IMR-90 (cell line): ENCODE measurements around the gene CHN1. TPM values are rescaled to one million over a fixed set of nuclear protein-coding genes. Genes with fewer than 3 reads are reported as not detected.

Experiments used
- ATAC-seq: fragments of 200-7000 bp; cut with Tn5 transposase; 2 replicates; pipeline ENCODE4 v1.9.1; 2020; ENCODE audit warnings: low read depth, mild to moderate bottlenecking, moderate library complexity
- BruUV-seq: library from RNA; stranded (reverse); fragments of 400-500 nt; replicated peaks from 2 replicates; lab custom pipeline; 2021; lab: Mats Ljungman, UMichigan
- CTCF ChIA-PET: fragments of 300-600 bp; formaldehyde crosslinking; extraction: SDS; loops from one replicate; lab custom pipeline; 2021; ENCODE audit warnings: antibody characterized with exemption; lab: Yijun Ruan, JAX
- POLR2A ChIA-PET: fragments of 300-600 bp; sonication (Branson Sonifier 250); formaldehyde crosslinking; loops from one replicate; lab custom pipeline; 2022; ENCODE audit warnings: antibody characterized with exemption; ENCODE audit not compliant: unreplicated experiment; lab: Charles Lee
- DNase-seq: peaks from one replicate; pipeline ENCODE4 v3.0.0; 2013
- H2AFZ ChIP-seq: replicated peaks from 2 replicates; pipeline ENCODE3; 2013; ENCODE audit warnings: low read length, mild to moderate bottlenecking; ENCODE audit not compliant: poor library complexity
- H2AK5ac ChIP-seq: 2 replicates; pipeline ENCODE4 v1.6.1; 2013; ENCODE audit warnings: low read depth, low read length, inconsistent platforms
- H2AK9ac ChIP-seq: replicated peaks from 2 replicates; pipeline ENCODE3; 2013; ENCODE audit warnings: mild to moderate bottlenecking, low read depth, low read length, moderate library complexity; ENCODE audit not compliant: poor library complexity
- H2BK120ac ChIP-seq: 2 replicates; pipeline ENCODE4 v1.6.1; 2013; ENCODE audit warnings: low read depth, low read length, inconsistent platforms
- H2BK15ac ChIP-seq: 3 replicates; pipeline ENCODE4 v1.6.1; 2013; ENCODE audit warnings: low read depth, low read length, inconsistent platforms
- H2BK20ac ChIP-seq: 2 replicates; pipeline ENCODE4 v1.6.1; 2013; ENCODE audit warnings: low read depth, mild to moderate bottlenecking, inconsistent platforms, low read length, moderate library complexity
- H2BK5ac ChIP-seq: 2 replicates; pipeline ENCODE4 v1.6.1; 2013; ENCODE audit warnings: mild to moderate bottlenecking, low read depth, low read length, inconsistent platforms; ENCODE audit not compliant: poor library complexity, severe bottlenecking
- H3K14ac ChIP-seq: replicated peaks from 2 replicates; pipeline ENCODE4 v1.6.1; 2013; ENCODE audit warnings: low read depth, low read length, inconsistent platforms
- H3K18ac ChIP-seq: 2 replicates; pipeline ENCODE4 v1.6.1; 2013; ENCODE audit warnings: low read depth, low read length, control low read depth
- H3K23ac ChIP-seq: 2 replicates; pipeline ENCODE4 v1.6.1; 2013; ENCODE audit warnings: low read depth, low read length, inconsistent platforms
- H3K27ac ChIP-seq: 2 replicates; pipeline ENCODE4 v1.5.1; 2013; ENCODE audit warnings: mild to moderate bottlenecking, control low read depth, low read length; ENCODE audit not compliant: insufficient read depth
- H3K27me3 ChIP-seq: 2 replicates; pipeline ENCODE4 v1.6.1; 2013; ENCODE audit warnings: low read length; ENCODE audit not compliant: control insufficient read depth, insufficient read depth
- H3K36me3 ChIP-seq: 2 replicates; pipeline ENCODE4 v1.6.1; 2013; ENCODE audit warnings: low read length, mixed read lengths; ENCODE audit not compliant: control insufficient read depth, insufficient read depth
- H3K4ac ChIP-seq: 2 replicates; pipeline ENCODE4 v1.6.1; 2013; ENCODE audit warnings: low read depth, low read length, inconsistent platforms
- H3K4me1 ChIP-seq: 2 replicates; pipeline ENCODE4 v1.6.1; 2013; ENCODE audit warnings: low read length, mixed read lengths; ENCODE audit not compliant: control insufficient read depth, insufficient read depth
- H3K4me2 ChIP-seq: 2 replicates; pipeline ENCODE4 v1.6.1; 2013; ENCODE audit warnings: low read depth, mild to moderate bottlenecking, control low read depth, low read length, moderate library complexity
- H3K4me3 ChIP-seq: 2 replicates; pipeline ENCODE4 v1.5.1; 2013; ENCODE audit warnings: low read depth, mild to moderate bottlenecking, control low read depth, low read length, moderate library complexity; ENCODE audit not compliant: insufficient read depth
- H3K56ac ChIP-seq: 2 replicates; pipeline ENCODE4 v1.6.1; 2013; ENCODE audit warnings: low read length, inconsistent platforms; ENCODE audit not compliant: insufficient read depth; ENCODE audit errors: extremely low read depth
- H3K79me1 ChIP-seq, 2 experiments: 2 replicates each; pipeline ENCODE4 v1.6.1; 2013; ENCODE audit warnings: low read length in 2 of 2, inconsistent platforms in 1 of 2, low read depth in 1 of 2
- H3K9ac ChIP-seq: 2 replicates; pipeline ENCODE4 v1.6.1; 2013; ENCODE audit warnings: low read depth, low read length, control low read depth
- H3K9me1 ChIP-seq: 2 replicates; pipeline ENCODE4 v1.6.1; 2013; ENCODE audit warnings: low read length, inconsistent platforms; ENCODE audit not compliant: insufficient read depth
- H3K9me3 ChIP-seq: 2 replicates; pipeline ENCODE4 v1.6.1; 2013; ENCODE audit warnings: low read length; ENCODE audit not compliant: control insufficient read depth, insufficient read depth
- H4K20me1 ChIP-seq: 2 replicates; pipeline ENCODE4 v1.6.1; 2013; ENCODE audit warnings: low read length, inconsistent platforms; ENCODE audit not compliant: insufficient read depth
- H4K5ac ChIP-seq: 2 replicates; pipeline ENCODE4 v1.6.1; 2013; ENCODE audit warnings: mild to moderate bottlenecking, low read depth, low read length, control low read depth
- H4K8ac ChIP-seq, 2 experiments: 2 replicates each; pipeline ENCODE4 v1.6.1; 2013; ENCODE audit warnings: low read depth in 2 of 2, low read length in 2 of 2, control low read depth in 1 of 2, inconsistent platforms in 1 of 2
- H4K91ac ChIP-seq: 2 replicates; pipeline ENCODE4 v1.6.1; 2013; ENCODE audit warnings: low read depth, low read length, inconsistent platforms; ENCODE audit not compliant: insufficient read depth
- BHLHE40 ChIP-seq: fragments of 150-350 bp; IDR thresholded peaks from 2 replicates; pipeline ENCODE4 v1.6.1; 2016; ENCODE audit warnings: mild to moderate bottlenecking, low read depth, low read length
- CEBPB ChIP-seq: IDR thresholded peaks from 2 replicates; pipeline ENCODE4 v1.6.1; 2012; ENCODE audit warnings: low read depth, low read length, improper control_type of control experiment
- CHD1 ChIP-seq: IDR thresholded peaks from 2 replicates; pipeline ENCODE4 v1.6.1; 2012; ENCODE audit warnings: low read depth, low read length, improper control_type of control experiment
- CTCF ChIP-seq: conservative IDR thresholded peaks from 2 replicates; pipeline ENCODE4 v1.5.1; 2012; ENCODE audit warnings: mild to moderate bottlenecking, low read depth, low read length, improper control_type of control experiment
- ELK1 ChIP-seq: fragments of 150-350 bp; IDR thresholded peaks from 2 replicates; pipeline ENCODE4 v1.6.1; 2016; ENCODE audit warnings: low read depth, mild to moderate bottlenecking, low read length, moderate library complexity, borderline replicate concordance
- FOS ChIP-seq: fragments of 150-350 bp; IDR thresholded peaks from 2 replicates; pipeline ENCODE4 v1.6.1; 2016; ENCODE audit warnings: low read depth, low read length
- MAFK ChIP-seq: IDR thresholded peaks from 2 replicates; pipeline ENCODE4 v1.6.1; 2012; ENCODE audit warnings: low read depth, low read length, improper control_type of control experiment
- MAZ ChIP-seq: IDR thresholded peaks from 2 replicates; pipeline ENCODE4 v1.6.1; 2012; ENCODE audit warnings: low read depth, mild to moderate bottlenecking, low read length, improper control_type of control experiment, moderate library complexity, borderline replicate concordance
- MXI1 ChIP-seq: IDR thresholded peaks from 2 replicates; pipeline ENCODE4 v1.6.1; 2012; ENCODE audit warnings: low read depth, mild to moderate bottlenecking, low read length, moderate library complexity, borderline replicate concordance
- POLR2A ChIP-seq: IDR thresholded peaks from 2 replicates; pipeline ENCODE4 v1.6.1; 2012; ENCODE audit warnings: mild to moderate bottlenecking, low read depth, low read length
- RAD21 ChIP-seq: IDR thresholded peaks from 2 replicates; pipeline ENCODE4 v1.6.1; 2012; ENCODE audit warnings: low read length, improper control_type of control experiment
- RCOR1 ChIP-seq: IDR thresholded peaks from 2 replicates; pipeline ENCODE4 v1.6.1; 2012; ENCODE audit warnings: mild to moderate bottlenecking, low read length, improper control_type of control experiment; ENCODE audit not compliant: insufficient replicate concordance
- RFX5 ChIP-seq: IDR thresholded peaks from 2 replicates; pipeline ENCODE4 v1.8.0; 2012; ENCODE audit warnings: low read depth, mild to moderate bottlenecking, low read length, moderate library complexity
- SMC3 ChIP-seq: fragments of 150-350 bp; IDR thresholded peaks from 2 replicates; pipeline ENCODE4 v1.6.1; 2016; ENCODE audit warnings: low read depth, mild to moderate bottlenecking, antibody characterized with exemption, low read length, moderate library complexity
- USF2 ChIP-seq: fragments of 150-350 bp; IDR thresholded peaks from 2 replicates; pipeline ENCODE4 v1.6.1; 2017; ENCODE audit warnings: mild to moderate bottlenecking, antibody characterized with exemption, low read length, low read depth
- WGBS, 2 experiments: methylation state at CpG; one replicate each; pipeline versions ENCODE4 v1.1.5 to v1.1.7; 2013; ENCODE audit warnings: missing lambda C conversion rate in 2 of 2; ENCODE audit not compliant: insufficient read length in 1 of 2; ENCODE audit errors: extremely low coverage in 2 of 2; 5-methylcytosine and 5-hydroxymethylcytosine counted together
- dilution Hi-C: fragments of 300-500 bp; cut with HindIII; formaldehyde crosslinking; loops from one replicate; pipeline ENCODE4 v1.14.3; 2018; ENCODE audit warnings: low sequenced_read_pairs; ENCODE audit not compliant: unreplicated experiment
- in situ Hi-C: fragments of 300-500 bp; cut with MboI; formaldehyde crosslinking; loops from 3 replicates; pipeline ENCODE4 v1.14.3; 2019; ENCODE audit warnings: low sequenced_read_pairs, inconsistent platforms, mixed read lengths
- intact Hi-C: fragments of 100-400 bp; cut with micrococcal nuclease; formaldehyde crosslinking; loops from 2 replicates; pipeline ENCODE4 v1.10.0; 2022
- polyA plus RNA-seq, 3 experiments: library from polyadenylated mRNA; depleted of rRNA; stranded (reverse); fragments of >200 nt; gene quantifications; 2 replicates each; pipeline ENCODE4 v1.2.3, GENCODE V29; 2012; ENCODE audit warnings: low replicate concordance in 1 of 3
- total RNA-seq: library from RNA; depleted of rRNA; stranded (reverse); fragments of >200 nt; gene quantifications from 2 replicates; pipeline ENCODE4 v1.2.3, GENCODE V29; 2012

Gene CHN1
- total and polyA plus RNA-seq, 2 of the 4 experiments (the other 2 are of a cell fraction) = 58.4 to 66.9 TPM

- Histone ChIP-seq H3K79me1 (no peaks in the 10 kb centered on the region), H3K27me3 (no peaks in the 10 kb centered on the region; the same call in 1 of the 2 replicates), H3K56ac (no peak overlapping the region), H2BK15ac (0 out of 3 replicates have a peak overlapping the region, but pooled peaks have one; percentile 74), H3K14ac (no peak overlapping the region), H4K5ac (no peak overlapping the region), H3K4me1 (no peaks in the 10 kb centered on the region; the same call in 1 of the 2 replicates), H3K9ac (no peak overlapping the region), H3K9me1 (peaks cover 9% of the 10 kb centered on the region; the same call in 1 of the 2 replicates), H2AFZ (no peak overlapping the region), H3K36me3 (no peaks in the 10 kb centered on the region), H3K4ac (no peak overlapping the region), H3K23ac (no peak overlapping the region), H2AK9ac (no peak overlapping the region), H3K18ac (no peak overlapping the region), H2BK120ac (no peak overlapping the region), H2BK5ac (no peak overlapping the region), H3K4me3 (no peak overlapping the region), H4K20me1 (no peaks in the 10 kb centered on the region), H2BK20ac (no peak overlapping the region), H2AK5ac (0 out of 2 replicates have a peak overlapping the region, but pooled peaks have one; percentile 21), H3K4me2 (no peak overlapping the region), H3K9me3 (no peaks in the 10 kb centered on the region), H3K27ac (no peak overlapping the region), H4K8ac (no peak overlapping the region), H4K91ac (no peak overlapping the region)
- POLR2A ChIA-PET = no interaction called here
- dilution Hi-C loops (loop anchor here (25.0 kb wide), 1 partner anchor 235 kb away; no protein-coding TSS in a partner anchor), intact Hi-C loops (no loop called here), in situ Hi-C loops (no loop called here)
- BruUV-seq = no TSS peak
- CTCF ChIA-PET = interaction anchor here (0.7 kb wide), 2 partner anchors 136 to 499 kb away, joined by 3 read pairs; no protein-coding TSS in a partner anchor
- ATAC-seq = no peak
- WGBS, 2 experiments = no CpG with 5 or more reads among the region's 4 CpGs
- DNase-seq = no peak
- TF ChIP-seq POLR2A (no peak), RCOR1 (no peak), MAZ (no peak), CHD1 (no peak), MXI1 (no peak), RFX5 (no peak), ELK1 (no peak), FOS (no peak), SMC3 (no peak), CEBPB (no peak), BHLHE40 (no peak), USF2 (no peak), RAD21 (no peak), MAFK (no peak), CTCF (no peak)
Measured at GRCh38 chr2:174752403-174753037, 252.7 kb downstream of the CHN1 start.
